ENCODE results near the gene RHOH. TPM values are rescaled to one million over a fixed set of nuclear protein-coding genes. Genes with fewer than 3 reads are reported as not detected.
A peak's percentile ranks its signal among the peaks of the same experiment; 100 is the strongest.

Gene RHOH
- total and polyA plus RNA-seq, 8 donors: 0.29 to 10.1 (median 0.78) TPM

- TF ChIP-seq CTCF (IDR thresholded peaks at IDR 0.05): no peak
- Histone ChIP-seq H3K27ac (no peak overlapping the region), H3K27me3 (no peaks in the 10 kb centered on the region), H3K4me3 (no peak overlapping the region), H3K36me3 (no peaks in the 10 kb centered on the region), H3K9me3 (no peaks in the 10 kb centered on the region), H3K4me1 (peaks cover 0 to 27% of the 10 kb centered on the region in 2 donors)
- DNase-seq (no peak), ATAC-seq (no peak)
- intact Hi-C loops (cut with DNase I): no loop called here
These were observed 13.0 kb upstream of the RHOH start for GRCh38 chr4:40183615-40184411.

- DNase-seq (no peak), ATAC-seq (no peak)
- peaks cover 0 to 22% of the 10 kb centered on the region in 2 donors for H3K4me1 ChIP-seq
- no peaks in the 10 kb centered on the region for H3K27me3 ChIP-seq
- TF ChIP-seq CTCF (IDR thresholded peaks at IDR 0.05): no peak
- no peaks in the 10 kb centered on the region for H3K36me3 ChIP-seq
- no peaks in the 10 kb centered on the region for H3K9me3 ChIP-seq
- intact Hi-C loops (cut with DNase I): no loop called here
- no peak overlapping the region for H3K4me3 ChIP-seq
- H3K27ac ChIP-seq: no peak overlapping the region
These were observed 10.8 kb upstream of the RHOH start for GRCh38 chr4:40185830-40186664.

- intact Hi-C loops (cut with DNase I): no loop called here
- no peak overlapping the region for H3K4me3 ChIP-seq
- H3K27me3 ChIP-seq: no peaks in the 10 kb centered on the region
- no peak for ATAC-seq
- no peak for TF ChIP-seq CTCF (IDR thresholded peaks at IDR 0.05)
- no peak for DNase-seq
- peaks cover 0 to 22% of the 10 kb centered on the region in 2 donors for H3K4me1 ChIP-seq
- H3K36me3 ChIP-seq: no peaks in the 10 kb centered on the region
- no peak overlapping the region for H3K27ac ChIP-seq
- H3K9me3 ChIP-seq: no peaks in the 10 kb centered on the region
These were observed 10.2 kb upstream of the RHOH start for GRCh38 chr4:40186665-40187014.

- no peak overlapping the region for H3K4me3 ChIP-seq
- no peaks in the 10 kb centered on the region for H3K27me3 ChIP-seq
- no peak overlapping the region for H3K27ac ChIP-seq
- peaks cover 0 to 22% of the 10 kb centered on the region in 2 donors for H3K4me1 ChIP-seq
- H3K9me3 ChIP-seq: no peaks in the 10 kb centered on the region
- no peak for DNase-seq
- no peak for ATAC-seq
- no peak for TF ChIP-seq CTCF (IDR thresholded peaks at IDR 0.05)
- intact Hi-C loops (cut with DNase I): no loop called here
- H3K36me3 ChIP-seq: no peaks in the 10 kb centered on the region
These were observed 9.4 kb upstream of the RHOH start for GRCh38 chr4:40187386-40187906.

GRCh38 chr4:40190019-40190418, 6.8 kb upstream of the RHOH start:
- Histone ChIP-seq H3K27ac (no peak overlapping the region), H3K4me1 (peaks cover 0 to 14% of the 10 kb centered on the region in 2 donors), H3K9me3 (no peaks in the 10 kb centered on the region), H3K36me3 (no peaks in the 10 kb centered on the region), H3K27me3 (no peaks in the 10 kb centered on the region), H3K4me3 (no peak overlapping the region)
- intact Hi-C loops (cut with DNase I): no loop called here
- no peak for TF ChIP-seq CTCF (IDR thresholded peaks at IDR 0.05)
- ATAC-seq (peak; percentile 63), DNase-seq (peak in 2 of 4 donors; percentile 34 to 57)
